Nephron (organoid): Measurements from ENCODE around the gene GFOD2.

ENCODE experiments used
- H3K27ac Mint-ChIP-seq, 3 experiments: 2 replicates each; pipeline ENCODE4 v1.8.0; 2020; ENCODE audit warnings: mixed read lengths in 3 of 3, mild to moderate bottlenecking in 2 of 3, moderate library complexity in 1 of 3
- H3K27me3 Mint-ChIP-seq: 2 replicates; pipeline ENCODE4 v1.8.0; 2021; ENCODE audit warnings: low read depth, mild to moderate bottlenecking, moderate library complexity, mixed read lengths
- H3K36me3 Mint-ChIP-seq: 2 replicates; pipeline ENCODE4 v1.8.0; 2020; ENCODE audit warnings: low read depth, mixed read lengths
- H3K4me1 Mint-ChIP-seq: 2 replicates; pipeline ENCODE4 v1.8.0; 2020; ENCODE audit warnings: mixed read lengths
- H3K4me3 Mint-ChIP-seq, 3 experiments: 2 replicates each; pipeline ENCODE4 v1.8.0; 2020; ENCODE audit warnings: mild to moderate bottlenecking in 3 of 3, mixed read lengths in 3 of 3, moderate library complexity in 2 of 3
- H3K9me3 Mint-ChIP-seq: 2 replicates; pipeline ENCODE4 v1.8.0; 2020; ENCODE audit warnings: mixed read lengths
- CTCF ChIP-seq, 3 experiments: fragments of 200-600 bp; sonication (generic); IDR thresholded peaks; one replicate each; pipeline ENCODE4 v1.5.0; 2021; ENCODE audit warnings: antibody characterized with exemption in 3 of 3; ENCODE audit not compliant: unreplicated experiment in 3 of 3

GFOD2 gene

GRCh38 chr16:67661886-67662652, 57.0 kb downstream of the GFOD2 start:
- Mint-ChIP-seq H3K27ac (no peak overlapping the region), H3K4me1 (no peaks in the 10 kb centered on the region)

GRCh38 chr16:67661101-67661761, 57.9 kb downstream of the GFOD2 start:
- peak overlapping the region; percentile 60 to 76 (median 68) for H3K27ac Mint-ChIP-seq
- H3K36me3 Mint-ChIP-seq: peaks cover 8% of the 10 kb centered on the region
- H3K4me1 Mint-ChIP-seq: no peaks in the 10 kb centered on the region
- TF ChIP-seq CTCF (IDR thresholded peaks at IDR 0.05; ENCODE audit: unreplicated experiment in 3 of 3): no peak
- H3K9me3 Mint-ChIP-seq: no peaks in the 10 kb centered on the region
- no peaks in the 10 kb centered on the region for H3K27me3 Mint-ChIP-seq
- peak overlapping the region; percentile 87 to 90 (median 88) for H3K4me3 Mint-ChIP-seq

More at GRCh38 chr16:67661886-67662652, 57.0 kb downstream of the GFOD2 start:
- H3K36me3 Mint-ChIP-seq: peaks cover 8% of the 10 kb centered on the region
- no peaks in the 10 kb centered on the region for H3K27me3 Mint-ChIP-seq
- peak overlapping the region; percentile 63 to 88 (median 87) for H3K4me3 Mint-ChIP-seq
- no peak for TF ChIP-seq CTCF (IDR thresholded peaks at IDR 0.05; ENCODE audit: unreplicated experiment in 3 of 3)
- H3K9me3 Mint-ChIP-seq: no peaks in the 10 kb centered on the region

GRCh38 chr16:67660564-67661028, 58.5 kb downstream of the GFOD2 start, which contains the start of gene PARD6A:
Gene PARD6A, plus strand, starts transcription at chr16:67660960. Its CDS starts 79 bp downstream, at chr16:67661039.
- Mint-ChIP-seq H3K4me3 (peak within 1 kb of the TSS; percentile 94 to 98 (median 96)), H3K27me3 (peaks cover 3% of the 10 kb centered on the region), H3K4me1 (no peaks in the 10 kb centered on the region), H3K27ac (peak within 1 kb of the TSS; percentile 76 to 95 (median 91)), H3K36me3 (peaks cover 8% of the 10 kb centered on the region), H3K9me3 (no peaks in the 10 kb centered on the region)
- TF ChIP-seq CTCF (IDR thresholded peaks at IDR 0.05; ENCODE audit: unreplicated experiment in 3 of 3): no peak

GRCh38 chr16:67659675-67660563, 59.2 kb downstream of the GFOD2 start, which contains the start of gene ACD:
Gene ACD, minus strand, starts transcription at chr16:67660260. Its CDS starts 40 bp downstream, at chr16:67660220.
- Mint-ChIP-seq H3K36me3 (peaks cover 8% of the 10 kb centered on the region), H3K4me1 (no peaks in the 10 kb centered on the region), H3K9me3 (no peaks in the 10 kb centered on the region), H3K4me3 (peak within 1 kb of the TSS; percentile 94 to 98 (median 96)), H3K27ac (peak within 1 kb of the TSS; percentile 76 to 95 (median 91)), H3K27me3 (peaks cover 10% of the 10 kb centered on the region)
- TF ChIP-seq CTCF (IDR thresholded peaks at IDR 0.05; ENCODE audit: unreplicated experiment in 3 of 3): no peak

GRCh38 chr16:67658849-67659674, 60.1 kb downstream of the GFOD2 start:
- H3K27ac Mint-ChIP-seq: no peak overlapping the region
- H3K36me3 Mint-ChIP-seq: peaks cover 1% of the 10 kb centered on the region
- H3K4me1 Mint-ChIP-seq: no peaks in the 10 kb centered on the region
- H3K4me3 Mint-ChIP-seq: peak overlapping the region; percentile 94 to 98 (median 96)
- TF ChIP-seq CTCF (IDR thresholded peaks at IDR 0.05; ENCODE audit: unreplicated experiment in 3 of 3): no peak
- no peaks in the 10 kb centered on the region for H3K9me3 Mint-ChIP-seq
- H3K27me3 Mint-ChIP-seq: peaks cover 16% of the 10 kb centered on the region
